Brain microvascular endothelial cell (primary cell): ENCODE data around the gene TFEC.

Experiments
- DNase-seq: peaks from one replicate; pipeline ENCODE4 v3.0.0-alpha.2; 2020
- H3K27ac ChIP-seq: fragments of 250-450 bp; sonication (Bioruptor Pico); 2 replicates; pipeline ENCODE4 v1.5.1; 2020; ENCODE audit warnings: mild to moderate bottlenecking, moderate library complexity
- H3K27me3 ChIP-seq: fragments of 250-450 bp; sonication (Bioruptor Pico); replicated peaks from 2 replicates; pipeline ENCODE4 v1.5.1; 2020; ENCODE audit warnings: mild to moderate bottlenecking
- H3K36me3 ChIP-seq: fragments of 250-450 bp; sonication (Bioruptor Pico); replicated peaks from 2 replicates; pipeline ENCODE4 v1.5.1; 2020; ENCODE audit warnings: mild to moderate bottlenecking
- H3K4me3 ChIP-seq: 2 replicates; pipeline ENCODE4 v1.5.1; 2011; ENCODE audit warnings: low read depth, mild to moderate bottlenecking, control low read depth, low read length, moderate library complexity
- CTCF ChIP-seq: IDR thresholded peaks from 2 replicates; pipeline ENCODE4 v1.5.1; 2011; ENCODE audit warnings: low read depth, mild to moderate bottlenecking, moderate library complexity, low read length, control low read depth, inconsistent platforms; ENCODE audit errors: missing control alignments
- in situ Hi-C: cut with HindIII; loops from 2 replicates; pipeline ENCODE4 v1.10.0; 2017; ENCODE audit warnings: low sequenced_read_pairs, low pct_ligation_motif_present

The TFEC gene

GRCh38 chr7:115965236-115965635 lies 65.3 kb downstream of the TFEC start:
- in situ Hi-C loops: no loop called here
- Histone ChIP-seq H3K27ac (no peak overlapping the region), H3K4me3 (no peak overlapping the region), H3K36me3 (no peaks in the 10 kb centered on the region), H3K27me3 (no peaks in the 10 kb centered on the region)
- DNase-seq: no peak
- no peak for TF ChIP-seq CTCF

GRCh38 chr7:115964799-115965198 lies 65.8 kb downstream of the TFEC start:
- Histone ChIP-seq H3K27ac (no peak overlapping the region), H3K27me3 (no peaks in the 10 kb centered on the region), H3K4me3 (no peak overlapping the region), H3K36me3 (no peaks in the 10 kb centered on the region)
- in situ Hi-C loops: no loop called here
- DNase-seq: no peak
- no peak for TF ChIP-seq CTCF

GRCh38 chr7:115962340-115962739 lies 68.2 kb downstream of the TFEC start:
- Histone ChIP-seq H3K4me3 (no peak overlapping the region), H3K27me3 (no peaks in the 10 kb centered on the region), H3K36me3 (no peaks in the 10 kb centered on the region), H3K27ac (no peak overlapping the region)
- TF ChIP-seq CTCF: no peak
- no peak for DNase-seq
- in situ Hi-C loops: no loop called here

- no peak overlapping the region for H3K27ac ChIP-seq
- no peaks in the 10 kb centered on the region for H3K36me3 ChIP-seq
- no peak overlapping the region for H3K4me3 ChIP-seq
- H3K27me3 ChIP-seq: no peaks in the 10 kb centered on the region
- DNase-seq: no peak
- in situ Hi-C loops: no loop called here
- TF ChIP-seq CTCF: no peak
Measured at GRCh38 chr7:115953592-115954255, 76.8 kb downstream of the TFEC start.

- in situ Hi-C loops: no loop called here
- no peak overlapping the region for H3K27ac ChIP-seq
- TF ChIP-seq CTCF: no peak
- no peak for DNase-seq
- H3K27me3 ChIP-seq: no peaks in the 10 kb centered on the region
- H3K4me3 ChIP-seq: no peak overlapping the region
- H3K36me3 ChIP-seq: no peaks in the 10 kb centered on the region
Measured at GRCh38 chr7:115952832-115953231, 77.7 kb downstream of the TFEC start.

- in situ Hi-C loops: no loop called here
- H3K36me3 ChIP-seq: no peaks in the 10 kb centered on the region
- no peak for DNase-seq
Measured at GRCh38 chr7:115951547-115951946, 79.0 kb downstream of the TFEC start.

More at GRCh38 chr7:115951547-115951946, 79.0 kb downstream of the TFEC start:
- no peak overlapping the region for H3K27ac ChIP-seq
- H3K27me3 ChIP-seq: no peaks in the 10 kb centered on the region
- no peak overlapping the region for H3K4me3 ChIP-seq
- no peak for TF ChIP-seq CTCF
